ENCODE measurements around the gene REXO1. TPM values are rescaled to one million over a fixed set of nuclear protein-coding genes. Genes with fewer than 3 reads are reported as not detected.

Gene REXO1
- total RNA-seq, 1 experiment from 2014 or later, result 61.1 TPM

GRCh38 chr19:1837222-1837565 is 11.1 kb downstream of the REXO1 start (continued):
- no peak for TF ChIP-seq ARID4B (CRISPR knock-in tag; IDR thresholded peaks at IDR 0.05; ENCODE audit: borderline replicate concordance)
- TF ChIP-seq, protein P1, sequence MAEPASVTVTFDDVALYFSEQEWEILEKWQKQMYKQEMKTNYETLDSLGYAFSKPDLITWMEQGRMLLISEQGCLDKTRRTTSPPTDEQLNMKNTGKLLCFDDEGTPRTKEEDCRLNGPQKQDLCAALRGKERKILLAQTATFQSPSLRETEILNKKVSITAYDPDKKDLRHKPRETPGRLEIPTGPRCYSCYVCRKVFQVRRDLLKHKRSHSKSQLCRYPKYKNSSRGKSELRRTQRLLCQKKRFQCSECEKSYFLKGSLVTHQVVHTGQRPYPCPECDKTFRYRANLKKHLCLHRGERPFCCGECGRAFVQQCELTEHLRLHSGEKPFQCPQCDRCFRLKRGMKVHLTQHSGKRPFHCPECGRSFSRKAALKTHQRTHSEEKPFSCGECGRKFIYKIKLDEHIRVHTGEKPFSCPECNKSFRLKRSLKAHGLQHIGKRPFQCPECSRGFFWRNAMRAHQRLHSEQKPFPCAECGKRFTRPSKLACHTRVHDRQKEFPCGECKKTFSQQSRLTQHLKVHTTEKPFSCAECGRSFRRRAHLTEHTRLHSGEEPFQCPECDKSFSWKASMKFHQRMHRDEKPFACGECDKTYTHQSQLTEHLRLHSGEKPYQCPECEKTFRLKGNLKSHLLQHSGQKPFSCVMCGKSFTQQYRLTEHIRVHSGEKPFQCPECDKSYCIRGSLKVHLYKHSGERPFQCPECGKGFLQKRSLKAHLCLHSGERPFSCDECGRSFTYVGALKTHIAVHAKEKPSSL (CRISPR knock-in tag; conservative IDR thresholded peaks at IDR 0.05), result no peak
- TF ChIP-seq, protein P2, sequence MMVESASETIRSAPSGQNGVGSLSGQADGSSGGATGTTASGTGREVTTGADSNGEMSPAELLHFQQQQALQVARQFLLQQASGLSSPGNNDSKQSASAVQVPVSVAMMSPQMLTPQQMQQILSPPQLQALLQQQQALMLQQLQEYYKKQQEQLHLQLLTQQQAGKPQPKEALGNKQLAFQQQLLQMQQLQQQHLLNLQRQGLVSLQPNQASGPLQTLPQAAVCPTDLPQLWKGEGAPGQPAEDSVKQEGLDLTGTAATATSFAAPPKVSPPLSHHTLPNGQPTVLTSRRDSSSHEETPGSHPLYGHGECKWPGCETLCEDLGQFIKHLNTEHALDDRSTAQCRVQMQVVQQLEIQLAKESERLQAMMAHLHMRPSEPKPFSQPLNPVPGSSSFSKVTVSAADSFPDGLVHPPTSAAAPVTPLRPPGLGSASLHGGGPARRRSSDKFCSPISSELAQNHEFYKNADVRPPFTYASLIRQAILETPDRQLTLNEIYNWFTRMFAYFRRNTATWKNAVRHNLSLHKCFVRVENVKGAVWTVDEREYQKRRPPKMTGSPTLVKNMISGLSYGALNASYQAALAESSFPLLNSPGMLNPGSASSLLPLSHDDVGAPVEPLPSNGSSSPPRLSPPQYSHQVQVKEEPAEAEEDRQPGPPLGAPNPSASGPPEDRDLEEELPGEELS (CRISPR knock-in tag; IDR thresholded peaks at IDR 0.05), result no peak
- no peak for TF ChIP-seq ZNF121 (CRISPR knock-in tag; IDR thresholded peaks at IDR 0.05)
- TF ChIP-seq USF1 (CRISPR knock-in tag; IDR thresholded peaks at IDR 0.05), result no peak
- no peak for TF ChIP-seq NFE2L1 (CRISPR knock-in tag; IDR thresholded peaks at IDR 0.05)

DNA sequence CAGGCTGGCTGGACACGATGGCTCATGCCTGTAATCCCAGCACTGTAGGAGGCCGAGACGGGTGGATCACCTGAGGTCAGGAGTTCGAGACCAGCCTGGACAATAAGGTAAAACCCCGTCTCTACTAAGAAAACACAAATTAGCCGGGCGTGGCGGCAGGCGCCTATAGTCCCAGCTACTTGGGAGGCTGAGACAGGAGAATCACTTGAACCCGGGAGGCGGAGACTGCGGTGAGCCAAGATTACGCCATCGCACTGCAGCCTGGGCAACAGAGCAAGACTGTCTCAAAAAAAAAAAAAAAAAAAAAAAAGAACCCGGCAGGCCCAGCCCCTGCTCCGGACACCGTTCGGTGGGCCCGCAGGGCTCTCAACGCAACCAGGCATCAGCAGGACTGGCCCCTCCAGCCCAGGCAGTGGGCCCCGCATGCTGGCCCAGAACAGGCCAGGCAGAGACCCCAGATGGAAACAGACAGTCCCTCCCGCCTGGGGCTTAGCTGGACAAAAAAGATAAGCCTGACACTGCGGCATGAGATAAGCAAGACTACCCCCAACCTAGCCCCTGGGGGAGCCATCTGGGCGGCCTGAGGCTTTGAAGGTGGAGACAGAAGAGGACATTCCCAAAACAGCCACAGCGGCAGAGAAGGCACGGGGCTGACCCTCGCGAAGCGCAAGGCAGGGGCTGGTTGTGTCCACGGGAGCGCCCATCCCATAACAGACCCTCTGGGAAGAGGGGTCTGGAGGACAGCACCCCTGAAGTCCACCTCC is 11.6 kb downstream of the REXO1 start:
- H3K36me3 Mint-ChIP-seq, result no peaks in the 10 kb centered on the region
- TF ChIP-seq GTF2I (CRISPR knock-in tag; conservative IDR thresholded peaks at IDR 0.05) (no peak), HMGA2 (CRISPR knock-in tag; IDR thresholded peaks at IDR 0.05) (no peak), PRRX2 (CRISPR knock-in tag; IDR thresholded peaks at IDR 0.05) (no peak), NR1H2 (CRISPR knock-in tag; IDR thresholded peaks at IDR 0.05) (no peak), CREB1 (CRISPR knock-in tag; IDR thresholded peaks at IDR 0.05) (no peak), NR2C2 (CRISPR knock-in tag; IDR thresholded peaks at IDR 0.05) (no peak)
- TF ChIP-seq, protein P2 (CRISPR knock-in tag; IDR thresholded peaks at IDR 0.05), result no peak
- TF ChIP-seq, protein P3, sequence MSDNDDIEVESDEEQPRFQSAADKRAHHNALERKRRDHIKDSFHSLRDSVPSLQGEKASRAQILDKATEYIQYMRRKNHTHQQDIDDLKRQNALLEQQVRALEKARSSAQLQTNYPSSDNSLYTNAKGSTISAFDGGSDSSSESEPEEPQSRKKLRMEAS (CRISPR knock-in tag; IDR thresholded peaks at IDR 0.05), result no peak
- no peak overlapping the region for H3K4me3 Mint-ChIP-seq

More for the DNA sequence above, 11.6 kb downstream of the REXO1 start:
- H3K27me3 Mint-ChIP-seq (ENCODE audit: low read depth), result no peaks in the 10 kb centered on the region
- no peak overlapping the region for H3K27ac Mint-ChIP-seq
- ChIA-PET CTCF (interaction anchor here (0.6 to 5.6 kb wide), 16 partner anchors 9 to 505 kb away, joined by 4 to 216 read pairs (median 9); partner anchors contain the start of genes REEP6 and REXO1), POLR2A (interaction anchor here (1.5 kb wide), 1 partner anchor 11 kb away, joined by 8 read pairs; no protein-coding TSS in a partner anchor)
- DNase-seq (ENCODE audit: low spot score) (no peak), ATAC-seq (no peak)
- H3K9me3 Mint-ChIP-seq, result no peaks in the 10 kb centered on the region
- H3K4me1 Mint-ChIP-seq, result 0 out of 2 replicates have a peak, but pooled peaks cover 6% of the 10 kb centered on the region

Measured in WTC11 (cell line).